Aorta (tissue), 5 donors: ENCODE results near the gene IL6R. TPM values are rescaled to one million over a fixed set of nuclear protein-coding genes. Genes with fewer than 3 reads are reported as not detected.

ENCODE experiments used
- ATAC-seq: fragments of 200-7000 bp; cut with Tn5 transposase; one replicate; pipeline ENCODE4 v1.9.1; 2022; ENCODE audit warnings: moderate library complexity; ENCODE audit not compliant: low FRiP score
- DNase-seq, 2 donors: peaks; one replicate each; pipeline ENCODE4 v3.0.0-alpha.2; 2020
- H3K27ac ChIP-seq, 2 donors: one replicate each; pipeline ENCODE4 v1.5.1; 2013; ENCODE audit warnings: low read length in 2 of 2, mild to moderate bottlenecking in 2 of 2, moderate library complexity in 2 of 2, control low read depth in 1 of 2, inconsistent platforms in 1 of 2, low read depth in 1 of 2
- H3K27me3 ChIP-seq, 2 donors: one replicate each; pipeline ENCODE4 v1.6.1; 2013; ENCODE audit warnings: control low read depth in 1 of 2, low read length in 1 of 2, mild to moderate bottlenecking in 1 of 2, moderate library complexity in 1 of 2; ENCODE audit not compliant: insufficient read depth in 2 of 2, control insufficient read depth in 1 of 2
- H3K36me3 ChIP-seq, 2 donors: one replicate each; pipeline ENCODE4 v1.6.1; 2013; ENCODE audit warnings: control low read depth in 1 of 2, low read length in 1 of 2, mild to moderate bottlenecking in 1 of 2; ENCODE audit not compliant: insufficient read depth in 2 of 2, control insufficient read depth in 1 of 2
- H3K4me1 ChIP-seq, 2 donors: one replicate each; pipeline ENCODE4 v1.6.1; 2013; ENCODE audit warnings: low read length in 2 of 2, control low read depth in 1 of 2, mild to moderate bottlenecking in 1 of 2, moderate library complexity in 1 of 2; ENCODE audit not compliant: insufficient read depth in 2 of 2, control insufficient read depth in 1 of 2
- H3K4me3 ChIP-seq, 2 donors: one replicate each; pipeline ENCODE4 v1.5.1; 2013; ENCODE audit warnings: low read length in 2 of 2, control low read depth in 1 of 2, mild to moderate bottlenecking in 1 of 2
- H3K9me3 ChIP-seq: one replicate; pipeline ENCODE4 v1.6.1; 2013; ENCODE audit warnings: mild to moderate bottlenecking, low read length; ENCODE audit not compliant: control insufficient read depth
- WGBS, 2 donors: extraction: QIAGEN DNeasy Blood & Tissue Kit; methylation state at CpG; one replicate each; pipeline ENCODE4 v1.1.7; 2013; 5-methylcytosine and 5-hydroxymethylcytosine counted together
- intact Hi-C, 2 donors: fragments of 100-400 bp; cut with DNase I; formaldehyde crosslinking; loops; one replicate each; pipeline versions ENCODE4 v1.14.2 to v1.15.0; 2022
- polyA plus RNA-seq, 2 donors: library from polyadenylated mRNA; stranded (reverse); fragments of 200-250 nt; gene quantifications; one replicate each; pipeline ENCODE4 v1.2.3, GENCODE V29; 2013
- total RNA-seq, 2 donors: library from RNA; stranded (reverse); fragmentation: NEBNext Ultra II Directional; extraction: Animal tissue kit (Norgen Biotek cat#: 25700); gene quantifications; one replicate each; pipeline ENCODE4 v1.2.1, GENCODE V29; 2021
- donor health status: healthy with polysubstance abuse.
- donor health status: Bipolar disorder and iron deficiency.
- donor health status: DM: no; HTN: no; CAD: no.
- donor health status: DM: no; HTN: no; CAD: no.
- donor health status: DM: yes; HTN: yes; CAD: no.

The IL6R gene
- total and polyA plus RNA-seq, 4 donors, result 3.6 to 18.2 (median 11.6) TPM

GRCh38 chr1:154435599-154436200 lies 30.6 kb downstream of the IL6R start:
- no peaks in the 10 kb centered on the region for H3K36me3 ChIP-seq
- H3K27me3 ChIP-seq, result no peaks in the 10 kb centered on the region
- no peak for DNase-seq
- H3K27ac ChIP-seq, result no peak overlapping the region
- H3K4me1 ChIP-seq, result no peaks in the 10 kb centered on the region
- H3K4me3 ChIP-seq, result no peak overlapping the region
- H3K9me3 ChIP-seq, result no peaks in the 10 kb centered on the region
- no peak for ATAC-seq
- intact Hi-C loops, result no loop called here
- WGBS, 2 donors, result 97 to 99% methylated on average over 15 of the region's 15 CpGs

DNA sequence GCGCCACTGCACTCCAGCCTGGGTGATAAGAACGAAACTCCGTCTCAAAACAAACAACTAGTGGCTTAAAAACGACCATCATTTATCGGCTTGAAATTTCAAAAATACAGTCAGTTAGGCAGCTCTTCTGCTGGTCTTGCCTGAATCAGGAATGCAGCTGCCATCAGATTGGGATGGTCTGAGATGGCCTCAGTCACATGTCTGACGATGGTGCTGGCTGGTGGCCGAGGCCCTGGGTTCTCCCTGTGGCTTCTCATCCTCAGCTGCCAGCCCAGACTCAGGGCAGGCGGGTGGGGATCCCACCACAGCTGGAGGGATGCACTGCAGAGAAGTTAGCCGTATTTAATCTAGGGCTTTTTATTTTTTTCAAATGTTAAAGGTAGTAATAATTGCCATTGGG lies 31.3 kb downstream of the IL6R start:
- WGBS, 2 donors, result 65 to 66% methylated on average over 9 of the region's 9 CpGs
- H3K36me3 ChIP-seq, result no peaks in the 10 kb centered on the region
- no peak for DNase-seq
- no peak for ATAC-seq
- no peaks in the 10 kb centered on the region for H3K4me1 ChIP-seq
- no peak overlapping the region for H3K4me3 ChIP-seq
- intact Hi-C loops, result no loop called here
- H3K27me3 ChIP-seq, result no peaks in the 10 kb centered on the region
- no peak overlapping the region for H3K27ac ChIP-seq
- H3K9me3 ChIP-seq, result no peaks in the 10 kb centered on the region

DNA sequence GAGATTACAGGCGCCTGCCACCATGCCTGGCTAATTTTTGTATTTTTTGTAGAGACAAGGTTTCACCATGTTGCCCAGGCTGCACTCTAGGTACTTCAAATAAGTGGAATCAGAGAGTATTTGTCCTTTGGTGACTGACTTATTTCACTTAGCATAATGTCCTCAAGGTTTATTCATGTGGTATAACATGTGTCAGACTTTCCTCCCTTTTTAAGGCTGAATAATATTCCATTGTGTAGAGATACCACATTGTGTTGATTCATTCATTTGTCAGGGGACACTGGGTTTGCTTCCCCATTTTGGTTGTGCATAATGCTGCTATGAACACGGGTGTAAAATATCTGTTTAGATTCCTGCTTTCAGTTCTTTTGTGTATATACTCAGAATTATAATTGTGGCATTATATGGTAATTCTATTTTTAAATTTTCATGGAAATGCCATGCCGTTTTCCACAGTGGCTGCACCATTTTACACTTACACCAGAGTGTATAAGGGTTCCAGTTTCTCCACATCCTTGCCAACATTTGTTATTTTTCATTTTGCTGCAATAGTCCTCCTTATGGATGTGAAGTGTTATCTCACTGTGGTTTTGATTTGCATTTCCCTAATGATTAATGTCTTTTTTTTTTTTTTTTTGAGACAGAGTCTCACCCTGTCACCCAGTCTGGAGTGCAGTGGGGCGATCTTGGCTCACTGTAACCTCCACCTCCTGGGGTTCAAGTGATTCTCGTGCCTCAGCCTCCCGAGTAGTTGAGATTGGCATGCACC lies 35.1 kb downstream of the IL6R start:
- no peak overlapping the region for H3K4me3 ChIP-seq
- ATAC-seq, result no peak
- 70 to 73% methylated on average over 6 of the region's 6 CpGs for WGBS, 2 donors
- intact Hi-C loops, result no loop called here
- no peaks in the 10 kb centered on the region for H3K27me3 ChIP-seq
- no peaks in the 10 kb centered on the region for H3K36me3 ChIP-seq
- H3K9me3 ChIP-seq, result no peaks in the 10 kb centered on the region
- H3K4me1 ChIP-seq, result no peaks in the 10 kb centered on the region
- no peak for DNase-seq
- no peak overlapping the region for H3K27ac ChIP-seq

DNA sequence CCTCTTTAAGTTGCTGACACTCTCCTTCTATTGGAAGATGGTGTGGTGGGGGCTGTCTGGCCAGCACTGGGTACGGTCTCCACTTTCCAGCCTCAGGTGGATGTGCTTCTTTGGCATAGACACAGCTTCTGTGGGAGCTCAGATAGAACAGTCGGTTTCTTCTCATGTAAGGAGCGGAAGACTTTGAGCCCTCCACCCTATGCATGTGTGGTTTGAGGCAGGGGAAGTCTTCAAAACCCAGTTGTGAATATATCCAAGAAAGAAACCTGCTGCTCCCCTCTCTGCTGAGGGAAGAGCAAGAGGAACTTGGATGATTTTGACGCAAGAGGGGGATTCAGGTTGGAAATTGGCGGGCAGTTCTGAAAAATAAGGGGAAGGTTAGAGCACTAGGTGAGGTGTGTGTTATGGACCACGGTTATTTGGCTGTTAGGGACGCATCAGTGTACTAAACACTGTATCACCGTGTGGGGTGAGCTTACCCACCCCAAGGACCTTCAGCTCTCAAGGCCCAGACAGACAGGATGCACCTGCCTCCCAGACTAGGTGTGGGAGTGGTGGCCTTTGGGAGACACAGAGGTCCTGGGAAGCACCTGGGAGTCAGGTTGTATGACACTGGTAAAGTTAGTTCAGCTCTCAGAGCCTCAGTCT lies 36.2 kb downstream of the IL6R start:
- intact Hi-C loops, result no loop called here
- Histone ChIP-seq H3K9me3 (no peaks in the 10 kb centered on the region), H3K27ac (no peak overlapping the region), H3K27me3 (no peaks in the 10 kb centered on the region), H3K36me3 (no peaks in the 10 kb centered on the region), H3K4me3 (no peak overlapping the region), H3K4me1 (no peaks in the 10 kb centered on the region)
- DNase-seq (no peak), ATAC-seq (no peak)
- WGBS, 2 donors, result 87 to 91% methylated on average over 8 of the region's 8 CpGs

- intact Hi-C loops, result no loop called here
- ATAC-seq (no peak), DNase-seq (no peak)
- H3K4me3 ChIP-seq, result no peak overlapping the region
- no peak overlapping the region for H3K27ac ChIP-seq
- no peaks in the 10 kb centered on the region for H3K4me1 ChIP-seq
- H3K36me3 ChIP-seq, result no peaks in the 10 kb centered on the region
- no peaks in the 10 kb centered on the region for H3K9me3 ChIP-seq
- WGBS, 2 donors, result 78 to 84% methylated on average over 13 of the region's 13 CpGs
- no peaks in the 10 kb centered on the region for H3K27me3 ChIP-seq
Measured at GRCh38 chr1:154442006-154442740, 37.0 kb downstream of the IL6R start.

DNA sequence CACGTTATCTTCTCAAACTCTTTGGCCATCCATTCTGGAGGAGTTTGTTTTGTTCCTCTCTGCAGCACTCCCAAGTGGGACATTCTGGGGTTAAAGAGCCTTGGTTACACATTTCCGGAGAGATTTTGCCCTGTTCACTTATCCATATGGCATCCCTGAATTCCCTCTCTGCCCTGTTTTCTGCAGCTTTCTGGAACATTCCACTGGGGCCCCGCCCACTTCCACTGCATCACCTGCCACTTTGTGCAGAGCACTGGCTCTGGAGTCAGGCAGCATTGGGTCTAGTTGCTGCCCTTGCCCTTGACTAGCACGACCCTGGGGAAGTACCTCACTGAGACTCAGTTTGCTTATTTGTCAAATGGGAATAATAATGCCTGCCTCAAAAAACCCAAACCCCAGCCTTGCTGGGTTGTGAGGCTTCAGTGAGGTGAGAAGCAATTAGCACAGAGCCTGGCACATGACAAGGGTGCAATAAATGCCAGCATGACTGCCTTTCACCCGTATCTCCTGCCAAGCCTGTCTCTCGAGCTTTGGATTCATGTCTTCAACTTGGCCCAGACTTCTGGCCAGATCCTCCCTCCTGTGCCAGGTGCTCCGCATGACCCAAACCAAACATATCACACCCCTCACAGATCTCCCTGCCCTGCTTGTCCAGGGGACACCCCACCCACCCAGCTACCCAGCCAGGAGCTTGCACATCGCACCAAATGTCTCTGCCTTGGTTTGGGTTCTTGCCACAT lies 38.3 kb downstream of the IL6R start:
- no peak for ATAC-seq
- H3K4me3 ChIP-seq, result no peak overlapping the region
- H3K27ac ChIP-seq, result no peak overlapping the region
- no peaks in the 10 kb centered on the region for H3K9me3 ChIP-seq
- no peaks in the 10 kb centered on the region for H3K27me3 ChIP-seq
- H3K4me1 ChIP-seq, result no peaks in the 10 kb centered on the region
- no peaks in the 10 kb centered on the region for H3K36me3 ChIP-seq
- intact Hi-C loops, result no loop called here
- no peak for DNase-seq
- WGBS, 2 donors, result 74 to 77% methylated on average over 8 of the region's 8 CpGs

DNA sequence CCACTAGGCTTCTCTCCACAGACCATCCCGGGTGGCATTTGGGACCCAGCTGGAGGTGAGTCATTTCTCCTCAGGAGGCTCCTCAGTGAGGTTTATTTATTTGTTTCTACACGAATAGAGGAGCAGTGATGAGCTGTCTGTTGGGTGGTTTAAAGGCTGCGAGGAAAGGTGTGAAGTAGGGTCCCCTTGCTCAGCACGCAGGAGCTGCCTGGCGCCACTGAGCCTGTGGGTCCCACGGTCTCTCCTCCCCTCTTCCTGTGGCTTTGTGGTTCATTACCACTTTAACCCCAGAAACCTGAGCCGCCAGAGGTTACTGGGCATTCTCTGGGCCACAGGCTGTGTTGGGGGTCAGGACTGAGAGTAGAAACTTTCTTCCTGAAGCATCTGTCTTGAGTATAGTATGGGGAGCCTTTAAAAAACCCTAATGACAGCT lies 39.9 kb downstream of the IL6R start:
- no peak overlapping the region for H3K27ac ChIP-seq
- H3K4me1 ChIP-seq, result no peaks in the 10 kb centered on the region
- ATAC-seq, result no peak
- H3K36me3 ChIP-seq, result no peaks in the 10 kb centered on the region
- no peak for DNase-seq
- no peak overlapping the region for H3K4me3 ChIP-seq
- intact Hi-C loops, result no loop called here
- no peaks in the 10 kb centered on the region for H3K27me3 ChIP-seq
- H3K9me3 ChIP-seq, result no peaks in the 10 kb centered on the region
- 78 to 85% methylated on average over 7 of the region's 7 CpGs for whole genome bisulfite sequencing, 2 donors

DNA sequence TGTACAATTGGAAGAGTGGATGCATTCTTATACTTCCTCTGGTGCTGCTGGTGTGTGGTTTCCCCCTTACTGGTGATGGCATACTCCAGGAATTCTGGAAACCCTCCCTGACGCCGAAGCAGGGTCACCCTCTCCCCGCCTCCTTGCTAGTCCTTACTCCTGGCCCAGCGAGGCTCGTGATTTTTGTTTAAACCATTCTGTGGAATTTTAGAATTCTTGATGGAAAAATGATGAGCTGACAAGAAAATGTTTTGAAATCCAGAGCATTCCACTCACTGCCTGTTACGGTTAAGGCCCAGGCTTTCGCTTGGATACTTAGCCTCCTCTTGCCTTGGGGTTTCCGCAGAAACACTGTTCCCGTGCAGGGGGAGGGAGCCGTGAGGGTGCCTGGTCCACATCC lies 41.1 kb downstream of the IL6R start:
- no peaks in the 10 kb centered on the region for H3K4me1 ChIP-seq
- H3K27ac ChIP-seq, result no peak overlapping the region
- H3K27me3 ChIP-seq, result no peaks in the 10 kb centered on the region
- WGBS, 2 donors, result 65 to 75% methylated on average over 10 of the region's 10 CpGs
- no peak overlapping the region for H3K4me3 ChIP-seq
- DNase-seq (no peak), ATAC-seq (no peak)
- intact Hi-C loops, result no loop called here
- H3K9me3 ChIP-seq, result no peaks in the 10 kb centered on the region
- H3K36me3 ChIP-seq, result no peaks in the 10 kb centered on the region
